ENCODE measurements around the gene TXNDC8. TPM values are rescaled to one million over a fixed set of nuclear protein-coding genes. Genes with fewer than 3 reads are reported as not detected.
"Not testable (repeated sequence)": the region's sequence is repeated elsewhere in the genome, so short reads cannot be mapped to it uniquely, and the experiment has no call there.

Gene TXNDC8
- total RNA-seq, 2 experiments from 2014 or later, result not detected

- Mint-ChIP-seq H3K4me1 (peaks cover 3% of the 10 kb centered on the region), H3K27ac (no peak overlapping the region), H3K9me3 (ENCODE audit: low read depth) (peaks cover 3% of the 10 kb centered on the region), H3K27me3 (no peaks in the 10 kb centered on the region), H3K36me3 (no peaks in the 10 kb centered on the region), H3K4me3 (peak overlapping the region; percentile 42)
- CTCF ChIA-PET, result no interaction called here
- DNase-seq (no peak), ATAC-seq (no peak)
Observed at GRCh38 chr9:110316261-110317075, 21.2 kb downstream of the TXNDC8 start.

GRCh38 chr9:110311978-110312377, 25.7 kb downstream of the TXNDC8 start:
- H3K27me3 Mint-ChIP-seq; ATAC-seq; H3K27ac Mint-ChIP-seq; H3K9me3 Mint-ChIP-seq (ENCODE audit: low read depth); H3K36me3 Mint-ChIP-seq; H3K4me3 Mint-ChIP-seq; H3K4me1 Mint-ChIP-seq; CTCF ChIA-PET; DNase-seq: not testable (repeated sequence)

- CTCF ChIA-PET, result no interaction called here
- Mint-ChIP-seq H3K27me3 (no peaks in the 10 kb centered on the region), H3K27ac (no peak overlapping the region), H3K36me3 (no peaks in the 10 kb centered on the region), H3K4me3 (no peak overlapping the region), H3K9me3 (ENCODE audit: low read depth) (peaks cover 3% of the 10 kb centered on the region), H3K4me1 (peaks cover 6% of the 10 kb centered on the region)
- ATAC-seq (no peak), DNase-seq (no peak)
Observed at GRCh38 chr9:110309681-110310080, 28.0 kb downstream of the TXNDC8 start.

GRCh38 chr9:110308633-110309038, 29.0 kb downstream of the TXNDC8 start:
- Mint-ChIP-seq H3K27me3 (no peaks in the 10 kb centered on the region), H3K4me3 (no peak overlapping the region), H3K9me3 (ENCODE audit: low read depth) (peaks cover 3% of the 10 kb centered on the region), H3K27ac (no peak overlapping the region), H3K4me1 (peaks cover 6% of the 10 kb centered on the region), H3K36me3 (no peaks in the 10 kb centered on the region)
- DNase-seq (no peak), ATAC-seq (no peak)
- CTCF ChIA-PET, result no interaction called here

GRCh38 chr9:110307191-110307590, 30.5 kb downstream of the TXNDC8 start:
- Mint-ChIP-seq H3K9me3 (ENCODE audit: low read depth) (no peaks in the 10 kb centered on the region), H3K27me3 (no peaks in the 10 kb centered on the region), H3K36me3 (no peaks in the 10 kb centered on the region), H3K4me1 (peaks cover 6% of the 10 kb centered on the region), H3K4me3 (no peak overlapping the region), H3K27ac (no peak overlapping the region)
- DNase-seq (no peak), ATAC-seq (no peak)
- CTCF ChIA-PET, result no interaction called here

GRCh38 chr9:110303133-110303532, 34.5 kb downstream of the TXNDC8 start:
- H3K27ac Mint-ChIP-seq, result no peak overlapping the region
- no peaks in the 10 kb centered on the region for H3K4me1 Mint-ChIP-seq
- H3K36me3 Mint-ChIP-seq, result no peaks in the 10 kb centered on the region
- H3K27me3 Mint-ChIP-seq, result no peaks in the 10 kb centered on the region
- CTCF ChIA-PET, result no interaction called here
- H3K9me3 Mint-ChIP-seq (ENCODE audit: low read depth), result no peaks in the 10 kb centered on the region
- ATAC-seq (no peak), DNase-seq (no peak)
- H3K4me3 Mint-ChIP-seq, result no peak overlapping the region

- CTCF ChIA-PET, result no interaction called here
Observed at GRCh38 chr9:110298043-110298605, 39.5 kb downstream of the TXNDC8 start.

GRCh38 chr9:110293248-110293647, 44.4 kb downstream of the TXNDC8 start:
- H3K4me3 Mint-ChIP-seq, result no peak overlapping the region
- H3K4me1 Mint-ChIP-seq, result no peaks in the 10 kb centered on the region
- no peaks in the 10 kb centered on the region for H3K36me3 Mint-ChIP-seq
- H3K27ac Mint-ChIP-seq, result no peak overlapping the region
- ATAC-seq, result no peak
- CTCF ChIA-PET, result no interaction called here
- no peak for DNase-seq
- no peaks in the 10 kb centered on the region for H3K27me3 Mint-ChIP-seq
- no peaks in the 10 kb centered on the region for H3K9me3 Mint-ChIP-seq (ENCODE audit: low read depth)

More at GRCh38 chr9:110298043-110298605, 39.5 kb downstream of the TXNDC8 start:
- Mint-ChIP-seq H3K9me3 (ENCODE audit: low read depth) (no peaks in the 10 kb centered on the region), H3K27ac (no peak overlapping the region), H3K36me3 (no peaks in the 10 kb centered on the region), H3K4me3 (no peak overlapping the region), H3K27me3 (no peaks in the 10 kb centered on the region), H3K4me1 (no peaks in the 10 kb centered on the region)
- no peak for ATAC-seq
- no peak for DNase-seq

GRCh38 chr9:110291921-110292557, 45.6 kb downstream of the TXNDC8 start:
- ATAC-seq (no peak), DNase-seq (no peak)
- H3K9me3 Mint-ChIP-seq (ENCODE audit: low read depth), result no peaks in the 10 kb centered on the region
- H3K36me3 Mint-ChIP-seq, result no peaks in the 10 kb centered on the region
- no peak overlapping the region for H3K4me3 Mint-ChIP-seq
- CTCF ChIA-PET, result no interaction called here
- no peaks in the 10 kb centered on the region for H3K27me3 Mint-ChIP-seq
- no peaks in the 10 kb centered on the region for H3K4me1 Mint-ChIP-seq
- H3K27ac Mint-ChIP-seq, result no peak overlapping the region

- no peak for DNase-seq
- no peak for ATAC-seq
- no peaks in the 10 kb centered on the region for H3K9me3 Mint-ChIP-seq (ENCODE audit: low read depth)
- H3K27ac Mint-ChIP-seq, result no peak overlapping the region
- H3K4me1 Mint-ChIP-seq, result no peaks in the 10 kb centered on the region
- no peak overlapping the region for H3K4me3 Mint-ChIP-seq
- no peaks in the 10 kb centered on the region for H3K36me3 Mint-ChIP-seq
- H3K27me3 Mint-ChIP-seq, result no peaks in the 10 kb centered on the region
- CTCF ChIA-PET, result no interaction called here
Observed at GRCh38 chr9:110290001-110290400, 47.7 kb downstream of the TXNDC8 start.

GRCh38 chr9:110288503-110288902, 49.2 kb downstream of the TXNDC8 start:
- Mint-ChIP-seq H3K36me3 (no peaks in the 10 kb centered on the region), H3K9me3 (ENCODE audit: low read depth) (no peaks in the 10 kb centered on the region), H3K27me3 (no peaks in the 10 kb centered on the region), H3K4me1 (no peaks in the 10 kb centered on the region), H3K27ac (no peak overlapping the region), H3K4me3 (no peak overlapping the region)
- DNase-seq, result no peak
- CTCF ChIA-PET, result no interaction called here
- ATAC-seq, result no peak

- ATAC-seq (no peak), DNase-seq (no peak)
- Mint-ChIP-seq H3K4me1 (no peaks in the 10 kb centered on the region), H3K4me3 (no peak overlapping the region), H3K27me3 (no peaks in the 10 kb centered on the region), H3K9me3 (ENCODE audit: low read depth) (no peaks in the 10 kb centered on the region), H3K27ac (no peak overlapping the region), H3K36me3 (no peaks in the 10 kb centered on the region)
- CTCF ChIA-PET, result no interaction called here
Observed at GRCh38 chr9:110287289-110287680, 50.4 kb downstream of the TXNDC8 start.

GRCh38 chr9:110284211-110284844, 53.3 kb downstream of the TXNDC8 start:
- H3K4me3 Mint-ChIP-seq, result no peak overlapping the region
- no peaks in the 10 kb centered on the region for H3K9me3 Mint-ChIP-seq (ENCODE audit: low read depth)
- H3K4me1 Mint-ChIP-seq, result no peaks in the 10 kb centered on the region
- no peak for ATAC-seq
- CTCF ChIA-PET, result no interaction called here
- no peak overlapping the region for H3K27ac Mint-ChIP-seq
- H3K36me3 Mint-ChIP-seq, result no peaks in the 10 kb centered on the region
- no peak for DNase-seq
- H3K27me3 Mint-ChIP-seq, result peaks cover 3% of the 10 kb centered on the region

GRCh38 chr9:110283751-110284150, 53.9 kb downstream of the TXNDC8 start:
- no peaks in the 10 kb centered on the region for H3K9me3 Mint-ChIP-seq (ENCODE audit: low read depth)
- peaks cover 3% of the 10 kb centered on the region for H3K27me3 Mint-ChIP-seq
- no peak overlapping the region for H3K4me3 Mint-ChIP-seq
- CTCF ChIA-PET, result no interaction called here
- no peak for DNase-seq
- H3K36me3 Mint-ChIP-seq, result no peaks in the 10 kb centered on the region
- no peaks in the 10 kb centered on the region for H3K4me1 Mint-ChIP-seq
- H3K27ac Mint-ChIP-seq, result no peak overlapping the region
- ATAC-seq, result no peak

Measured in activated CD8-positive, alpha-beta memory T cell treated with anti-CD3 and anti-CD28 coated beads, Interleukin-2, amount 10 ng/mL, durations not matched to agents 7 days and 5 days (primary cell).